GM12864 (cell line): ENCODE results near the gene NCOA5.
"Not testable (repeated sequence)": the region's sequence is repeated elsewhere in the genome, so short reads cannot be mapped to it uniquely, and the experiment has no call there.

Experiments used
- DNase-seq: peaks from one replicate; pipeline ENCODE4 v3.0.0-alpha.2; 2011; ENCODE audit warnings: low read depth
- H3K4me3 ChIP-seq: 2 replicates; pipeline ENCODE4 v1.5.1; 2011; ENCODE audit warnings: mild to moderate bottlenecking, low read depth, low read length, control low read depth
- CTCF ChIP-seq: IDR thresholded peaks from 2 replicates; pipeline ENCODE4 v1.5.1; 2011; ENCODE audit warnings: low read depth, mild to moderate bottlenecking, moderate library complexity, low read length, control low read depth, inconsistent platforms; ENCODE audit errors: missing control alignments

Gene NCOA5

GRCh38 chr20:46104262-46104661, 14.5 kb upstream of the NCOA5 start:
- H3K4me3 ChIP-seq: no peak overlapping the region
- DNase-seq: no peak
- no peak for TF ChIP-seq CTCF

GRCh38 chr20:46102940-46103339, 13.2 kb upstream of the NCOA5 start:
- no peak for DNase-seq
- no peak overlapping the region for H3K4me3 ChIP-seq
- TF ChIP-seq CTCF: no peak

- no peak overlapping the region for H3K4me3 ChIP-seq
- no peak for DNase-seq
- no peak for TF ChIP-seq CTCF
These were observed 12.2 kb upstream of the NCOA5 start for GRCh38 chr20:46101957-46102356.

- H3K4me3 ChIP-seq: no peak overlapping the region
- no peak for TF ChIP-seq CTCF
- no peak for DNase-seq
These were observed 11.2 kb upstream of the NCOA5 start for GRCh38 chr20:46100988-46101387.

GRCh38 chr20:46100444-46100843, 10.7 kb upstream of the NCOA5 start:
- not testable (repeated sequence) for H3K4me3 ChIP-seq, DNase-seq

GRCh38 chr20:46099491-46100287, 9.9 kb upstream of the NCOA5 start:
- TF ChIP-seq CTCF: peak; percentile 46
- no peak for DNase-seq
- H3K4me3 ChIP-seq: peak overlapping the region; percentile 35

- no peak overlapping the region for H3K4me3 ChIP-seq
- no peak for DNase-seq
- TF ChIP-seq CTCF: no peak
These were observed 3.8 kb upstream of the NCOA5 start for GRCh38 chr20:46093531-46093930.

- not testable (repeated sequence) for H3K4me3 ChIP-seq, DNase-seq
These were observed 2.1 kb upstream of the NCOA5 start for GRCh38 chr20:46091622-46092535.
